Natural killer cell (primary cell): ENCODE measurements around the gene LRP8. TPM values are rescaled to one million over a fixed set of nuclear protein-coding genes. Genes with fewer than 3 reads are reported as not detected.

Experiments used
- ATAC-seq, 3 donors: fragments of 150-1000 bp in 2 of 3; fragments of 200-7000 bp in 1 of 3; cut with Tn5 transposase; 1 replicate in 1 of 3; 2 replicates in 2 of 3; pipeline ENCODE4 v1.10.0; 2021; ENCODE audit warnings: mild to moderate bottlenecking in 2 of 3, moderate library complexity in 2 of 3
- DNase-seq, 2 donors: peaks; one replicate each; pipeline versions ENCODE4 v3.0.0 to v3.0.0-alpha.2; 2013 to 2021; ENCODE audit warnings: mixed read lengths in 1 of 2
- H3K27ac ChIP-seq: one replicate; pipeline ENCODE4 v1.5.1; 2013; ENCODE audit warnings: mild to moderate bottlenecking, low read length
- H3K27me3 ChIP-seq: one replicate; pipeline ENCODE4 v1.6.1; 2013; ENCODE audit warnings: low read length; ENCODE audit not compliant: control insufficient read depth, insufficient read depth
- H3K36me3 ChIP-seq: one replicate; pipeline ENCODE4 v1.6.1; 2013; ENCODE audit warnings: low read length; ENCODE audit not compliant: control insufficient read depth, insufficient read depth
- H3K4me1 ChIP-seq: one replicate; pipeline ENCODE4 v1.6.1; 2013; ENCODE audit warnings: low read length; ENCODE audit not compliant: control insufficient read depth, insufficient read depth
- H3K4me3 ChIP-seq: one replicate; pipeline ENCODE4 v1.5.1; 2013; ENCODE audit warnings: low read length
- H3K9me3 ChIP-seq: one replicate; pipeline ENCODE4 v1.6.1; 2013; ENCODE audit warnings: low read length; ENCODE audit not compliant: control insufficient read depth, insufficient read depth
- H3K27ac Mint-ChIP-seq, 2 donors: one replicate each; pipeline ENCODE4 v1.8.0; 2022; ENCODE audit warnings: mild to moderate bottlenecking in 2 of 2, mixed read lengths in 2 of 2, moderate library complexity in 1 of 2
- H3K27me3 Mint-ChIP-seq, 2 donors: one replicate each; pipeline ENCODE4 v1.8.0; 2022; ENCODE audit warnings: low read depth in 2 of 2, mixed read lengths in 2 of 2
- H3K36me3 Mint-ChIP-seq: one replicate; pipeline ENCODE4 v1.8.0; 2022; ENCODE audit warnings: mixed read lengths
- H3K4me1 Mint-ChIP-seq, 2 donors: one replicate each; pipeline ENCODE4 v1.8.0; 2022; ENCODE audit warnings: mixed read lengths in 2 of 2
- H3K4me3 Mint-ChIP-seq: one replicate; pipeline ENCODE4 v1.8.0; 2022; ENCODE audit warnings: mild to moderate bottlenecking, moderate library complexity, mixed read lengths
- H3K9me3 Mint-ChIP-seq, 2 donors: one replicate each; pipeline ENCODE4 v1.8.0; 2022; ENCODE audit warnings: mixed read lengths in 2 of 2
- WGBS: methylation state at CpG from one replicate; pipeline ENCODE4 v1.1.7; 2013; ENCODE audit warnings: missing lambda C conversion rate; ENCODE audit not compliant: insufficient coverage; 5-methylcytosine and 5-hydroxymethylcytosine counted together
- intact Hi-C: fragments of 100-400 bp; cut with micrococcal nuclease; formaldehyde crosslinking; loops from one replicate; pipeline ENCODE4 v1.14.2; 2022
- total RNA-seq, 4 donors: library from RNA; stranded (reverse); fragments of 120-200 nt in 1 of 4; gene quantifications; one replicate each; pipeline versions ENCODE4 v1.2.3 to v1.2.4, GENCODE V29; 2013 to 2022
- TF ChIP-seq, protein P1 (sequence below): fragments of 200-600 bp; IDR thresholded peaks from one replicate; pipeline ENCODE4 v1.8.0; 2022; ENCODE audit warnings: antibody characterized with exemption

LRP8 gene
- total RNA-seq, 3 donors from 2014 or later (not counting 1 experiment from before 2014, with no cell fraction given) = 23.2 to 27.3 (median 24.9) TPM

- ATAC-seq (no peak), DNase-seq (peak in 1 of 2 donors; percentile 7)
- TF ChIP-seq, protein P1, sequence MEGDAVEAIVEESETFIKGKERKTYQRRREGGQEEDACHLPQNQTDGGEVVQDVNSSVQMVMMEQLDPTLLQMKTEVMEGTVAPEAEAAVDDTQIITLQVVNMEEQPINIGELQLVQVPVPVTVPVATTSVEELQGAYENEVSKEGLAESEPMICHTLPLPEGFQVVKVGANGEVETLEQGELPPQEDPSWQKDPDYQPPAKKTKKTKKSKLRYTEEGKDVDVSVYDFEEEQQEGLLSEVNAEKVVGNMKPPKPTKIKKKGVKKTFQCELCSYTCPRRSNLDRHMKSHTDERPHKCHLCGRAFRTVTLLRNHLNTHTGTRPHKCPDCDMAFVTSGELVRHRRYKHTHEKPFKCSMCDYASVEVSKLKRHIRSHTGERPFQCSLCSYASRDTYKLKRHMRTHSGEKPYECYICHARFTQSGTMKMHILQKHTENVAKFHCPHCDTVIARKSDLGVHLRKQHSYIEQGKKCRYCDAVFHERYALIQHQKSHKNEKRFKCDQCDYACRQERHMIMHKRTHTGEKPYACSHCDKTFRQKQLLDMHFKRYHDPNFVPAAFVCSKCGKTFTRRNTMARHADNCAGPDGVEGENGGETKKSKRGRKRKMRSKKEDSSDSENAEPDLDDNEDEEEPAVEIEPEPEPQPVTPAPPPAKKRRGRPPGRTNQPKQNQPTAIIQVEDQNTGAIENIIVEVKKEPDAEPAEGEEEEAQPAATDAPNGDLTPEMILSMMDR = no peak
- Histone ChIP-seq H3K4me1 (no peaks in the 10 kb centered on the region), H3K36me3 (no peaks in the 10 kb centered on the region), H3K27ac (no peak overlapping the region), H3K27me3 (no peaks in the 10 kb centered on the region), H3K4me3 (no peak overlapping the region), H3K9me3 (no peaks in the 10 kb centered on the region)
- Mint-ChIP-seq H3K27ac (no peak overlapping the region), H3K9me3 (no peaks in the 10 kb centered on the region), H3K36me3 (no peaks in the 10 kb centered on the region), H3K4me3 (no peak overlapping the region), H3K4me1 (no peaks in the 10 kb centered on the region), H3K27me3 (no peaks in the 10 kb centered on the region)
- WGBS = 84% methylated on average over 11 of the region's 11 CpGs
- intact Hi-C loops = no loop called here
These were observed 17.3 kb upstream of the LRP8 start for GRCh38 chr1:53344921-53345838.

DNA sequence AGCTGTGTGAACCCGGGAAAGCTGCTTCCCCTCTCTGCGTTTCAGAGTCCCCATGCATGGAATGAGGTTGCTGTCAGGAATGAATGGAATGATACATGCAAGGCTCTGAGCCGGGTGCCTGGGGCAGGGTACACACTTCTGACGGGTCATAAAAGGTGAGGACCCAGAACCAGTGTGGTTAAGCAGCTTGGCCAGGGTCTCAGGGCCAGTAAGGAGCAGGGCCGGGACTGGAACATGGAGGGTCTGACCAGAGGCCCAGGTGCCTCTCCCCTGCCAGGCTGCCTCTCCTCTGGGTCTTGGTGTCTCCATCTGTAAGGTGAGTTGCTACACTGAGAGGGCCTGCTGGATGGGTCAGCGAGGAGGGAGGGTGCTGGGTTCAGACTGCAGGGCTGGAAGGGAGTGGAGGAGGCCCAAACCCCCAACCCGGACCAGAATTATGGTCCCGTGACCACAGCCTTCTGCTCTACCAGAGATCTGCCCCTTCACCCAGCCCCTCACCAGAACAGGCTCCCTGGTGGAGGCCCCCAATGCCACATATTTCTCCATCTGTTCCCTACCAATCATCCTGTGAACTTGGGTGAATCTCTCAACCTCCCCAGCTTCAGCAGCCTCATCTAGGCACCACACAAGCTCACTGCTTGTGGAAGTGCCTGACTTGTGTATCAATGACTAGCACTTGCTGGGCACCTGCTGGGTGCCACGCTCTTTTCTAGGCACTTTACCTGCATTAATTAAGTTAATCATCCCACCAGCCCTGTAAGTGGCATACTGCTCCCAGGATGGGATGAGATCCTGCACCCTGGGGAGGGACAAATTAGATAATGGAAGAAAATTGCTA is 16.2 kb upstream of the LRP8 start:
- DNase-seq (peak in 1 of 2 donors; percentile 6), ATAC-seq (no peak)
- no peaks in the 10 kb centered on the region for H3K4me1 Mint-ChIP-seq
- Histone ChIP-seq H3K4me3 (no peak overlapping the region), H3K36me3 (no peaks in the 10 kb centered on the region), H3K9me3 (no peaks in the 10 kb centered on the region), H3K4me1 (no peaks in the 10 kb centered on the region), H3K27me3 (no peaks in the 10 kb centered on the region), H3K27ac (no peak overlapping the region)
- 91% methylated on average over 9 of the region's 9 CpGs for WGBS
- intact Hi-C loops = no loop called here
- no peaks in the 10 kb centered on the region for H3K9me3 Mint-ChIP-seq
- TF ChIP-seq, protein P1 = no peak
- H3K27me3 Mint-ChIP-seq = no peaks in the 10 kb centered on the region
- no peak overlapping the region for H3K4me3 Mint-ChIP-seq
- no peak overlapping the region for H3K27ac Mint-ChIP-seq
- H3K36me3 Mint-ChIP-seq = no peaks in the 10 kb centered on the region

GRCh38 chr1:53342735-53343470 is 15.0 kb upstream of the LRP8 start:
- DNase-seq (peak in 1 of 2 donors; percentile 1), ATAC-seq (no peak)
- Histone ChIP-seq H3K4me1 (no peaks in the 10 kb centered on the region), H3K36me3 (no peaks in the 10 kb centered on the region), H3K9me3 (no peaks in the 10 kb centered on the region), H3K4me3 (no peak overlapping the region), H3K27me3 (no peaks in the 10 kb centered on the region), H3K27ac (no peak overlapping the region)
- Mint-ChIP-seq H3K27me3 (no peaks in the 10 kb centered on the region), H3K27ac (no peak overlapping the region), H3K9me3 (no peaks in the 10 kb centered on the region), H3K4me1 (no peaks in the 10 kb centered on the region), H3K4me3 (no peak overlapping the region), H3K36me3 (no peaks in the 10 kb centered on the region)
- TF ChIP-seq, protein P1 = no peak
- intact Hi-C loops = no loop called here
- WGBS = 91% methylated on average over 9 of the region's 10 CpGs
